ENCODE measurements around the gene TMPRSS6. TPM values are rescaled to one million over a fixed set of nuclear protein-coding genes. Genes with fewer than 3 reads are reported as not detected.

TMPRSS6 gene
- total and polyA plus RNA-seq, 2 of the 13 experiments (the other 11 are each of a cell fraction or from before 2014, with no cell fraction given), result 4.2 to 4.8 TPM

GRCh38 chr22:37022483-37023337 is 86.8 kb downstream of the TMPRSS6 start (continued):
- TF ChIP-seq NKX3-1 (CRISPR knock-in tag; IDR thresholded peaks at IDR 0.05) (no peak), YEATS4 (CRISPR knock-in tag; IDR thresholded peaks at IDR 0.05; ENCODE audit: borderline replicate concordance) (0 out of 2 replicates have a peak, but pooled peaks have one; percentile 14), PHF8 (CRISPR knock-in tag; IDR thresholded peaks at IDR 0.05) (0 out of 2 replicates have a peak, but pooled peaks have one; percentile 7), ZNF280B (CRISPR knock-in tag; IDR thresholded peaks at IDR 0.05; ENCODE audit: borderline replicate concordance) (0 out of 2 replicates have a peak, but pooled peaks have one; percentile 41), GTF3A (CRISPR knock-in tag; conservative IDR thresholded peaks at IDR 0.05) (no peak), ZNF678 (CRISPR knock-in tag; IDR thresholded peaks at IDR 0.05) (0 out of 2 replicates have a peak, but pooled peaks have one; percentile 45), ATF3 (CRISPR knock-in tag; IDR thresholded peaks at IDR 0.05) (no peak), NFAT5 (CRISPR knock-in tag; IDR thresholded peaks at IDR 0.05) (0 out of 2 replicates have a peak, but pooled peaks have one; percentile 43), MAZ (IDR thresholded peaks at IDR 0.05; ENCODE audit: borderline replicate concordance, low read depth, low read length) (no peak), MAZ (CRISPR knock-in tag; IDR thresholded peaks at IDR 0.05; ENCODE audit: low read depth) (no peak), ZNF530 (CRISPR knock-in tag; IDR thresholded peaks at IDR 0.05; ENCODE audit: low read depth) (no peak), MTA1 (CRISPR knock-in tag; IDR thresholded peaks at IDR 0.05; ENCODE audit: borderline replicate concordance) (peak; percentile 25; the same call in 1 of the 2 replicates), ZNF709 (CRISPR knock-in tag; IDR thresholded peaks at IDR 0.05) (peak; percentile 30; the same call in 1 of the 2 replicates), KLF6 (CRISPR knock-in tag; IDR thresholded peaks at IDR 0.05) (no peak), ZNF362 (CRISPR knock-in tag; IDR thresholded peaks at IDR 0.05; ENCODE audit: borderline replicate concordance) (no peak), MATR3 (CRISPR knock-in tag; IDR thresholded peaks at IDR 0.05) (no peak), ZNF382 (CRISPR knock-in tag; IDR thresholded peaks at IDR 0.05; ENCODE audit: borderline replicate concordance) (no peak), ZNF7 (CRISPR knock-in tag; IDR thresholded peaks at IDR 0.05) (no peak), AGO2 (optimal IDR thresholded peaks at IDR 0.05; ENCODE audit: low read depth, low read length) (peak; percentile 88)
